ENCODE results near the gene CYP2E1. TPM values are rescaled to one million over a fixed set of nuclear protein-coding genes. Genes with fewer than 3 reads are reported as not detected.
A peak's percentile ranks its signal among the peaks of the same experiment; 100 is the strongest.
"Not testable (repeated sequence)": the region's sequence is repeated elsewhere in the genome, so short reads cannot be mapped to it uniquely, and the experiment has no call there.

Gene CYP2E1
- total RNA-seq, 1 donor from 2014 or later = 1.0 TPM

GRCh38 chr10:133500897-133501296, 26.3 kb upstream of the CYP2E1 start:
- H3K9me3 ChIP-seq (ENCODE audit: control insufficient read depth in 3 of 3, low read length in 3 of 3); H3K4me1 ChIP-seq (ENCODE audit: control insufficient read depth in 3 of 3, insufficient read depth in 3 of 3, low read length in 3 of 3); H3K9ac ChIP-seq (ENCODE audit: low read depth in 1 of 3, low read length in 3 of 3); H3K27ac ChIP-seq (ENCODE audit: low read depth, low read length); H3K27me3 ChIP-seq (ENCODE audit: control insufficient read depth in 3 of 3, insufficient read depth in 3 of 3, low read length in 3 of 3); H3K4me3 ChIP-seq (ENCODE audit: low read length in 3 of 3): not testable (repeated sequence)
- peaks cover 0 to 13% (median 3%) of the 10 kb centered on the region in 3 donors for H3K36me3 ChIP-seq (ENCODE audit: control insufficient read depth in 3 of 3, insufficient read depth in 3 of 3, low read length in 3 of 3)

GRCh38 chr10:133509700-133510099, 17.5 kb upstream of the CYP2E1 start:
- H3K4me3 ChIP-seq (ENCODE audit: low read length in 3 of 3) = no peak overlapping the region
- H3K27me3 ChIP-seq (ENCODE audit: control insufficient read depth in 3 of 3, insufficient read depth in 3 of 3, low read length in 3 of 3) = no peaks in the 10 kb centered on the region
- H3K9me3 ChIP-seq (ENCODE audit: control insufficient read depth in 3 of 3, low read length in 3 of 3) = peaks cover 0 to 3% (median 0%) of the 10 kb centered on the region in 3 donors
- H3K36me3 ChIP-seq (ENCODE audit: control insufficient read depth in 3 of 3, insufficient read depth in 3 of 3, low read length in 3 of 3) = peaks cover 0 to 3% (median 2%) of the 10 kb centered on the region in 3 donors
- no peak overlapping the region for H3K9ac ChIP-seq (ENCODE audit: low read depth in 1 of 3, low read length in 3 of 3)
- no peak overlapping the region for H3K27ac ChIP-seq (ENCODE audit: low read depth, low read length)
- no peaks in the 10 kb centered on the region for H3K4me1 ChIP-seq (ENCODE audit: control insufficient read depth in 3 of 3, insufficient read depth in 3 of 3, low read length in 3 of 3)

- Histone ChIP-seq H3K4me3 (ENCODE audit: low read length in 3 of 3) (no peak overlapping the region), H3K27ac (ENCODE audit: low read depth, low read length) (no peak overlapping the region), H3K36me3 (ENCODE audit: control insufficient read depth in 3 of 3, insufficient read depth in 3 of 3, low read length in 3 of 3) (peaks cover 0 to 3% (median 2%) of the 10 kb centered on the region in 3 donors), H3K9ac (ENCODE audit: low read depth in 1 of 3, low read length in 3 of 3) (no peak overlapping the region), H3K4me1 (ENCODE audit: control insufficient read depth in 3 of 3, insufficient read depth in 3 of 3, low read length in 3 of 3) (no peaks in the 10 kb centered on the region), H3K9me3 (ENCODE audit: control insufficient read depth in 3 of 3, low read length in 3 of 3) (peaks cover 0 to 3% (median 0%) of the 10 kb centered on the region in 3 donors), H3K27me3 (ENCODE audit: control insufficient read depth in 3 of 3, insufficient read depth in 3 of 3, low read length in 3 of 3) (no peaks in the 10 kb centered on the region)
Measured at GRCh38 chr10:133511408-133511807, 15.8 kb upstream of the CYP2E1 start.

- Histone ChIP-seq H3K4me3 (ENCODE audit: low read length in 3 of 3) (no peak overlapping the region), H3K27me3 (ENCODE audit: control insufficient read depth in 3 of 3, insufficient read depth in 3 of 3, low read length in 3 of 3) (no peaks in the 10 kb centered on the region), H3K36me3 (ENCODE audit: control insufficient read depth in 3 of 3, insufficient read depth in 3 of 3, low read length in 3 of 3) (peaks cover 0 to 3% (median 1%) of the 10 kb centered on the region in 3 donors), H3K9ac (ENCODE audit: low read depth in 1 of 3, low read length in 3 of 3) (no peak overlapping the region), H3K27ac (ENCODE audit: low read depth, low read length) (no peak overlapping the region), H3K9me3 (ENCODE audit: control insufficient read depth in 3 of 3, low read length in 3 of 3) (peaks cover 0 to 3% (median 2%) of the 10 kb centered on the region in 3 donors), H3K4me1 (ENCODE audit: control insufficient read depth in 3 of 3, insufficient read depth in 3 of 3, low read length in 3 of 3) (no peaks in the 10 kb centered on the region)
Measured at GRCh38 chr10:133511907-133512528, 15.1 kb upstream of the CYP2E1 start.

DNA sequence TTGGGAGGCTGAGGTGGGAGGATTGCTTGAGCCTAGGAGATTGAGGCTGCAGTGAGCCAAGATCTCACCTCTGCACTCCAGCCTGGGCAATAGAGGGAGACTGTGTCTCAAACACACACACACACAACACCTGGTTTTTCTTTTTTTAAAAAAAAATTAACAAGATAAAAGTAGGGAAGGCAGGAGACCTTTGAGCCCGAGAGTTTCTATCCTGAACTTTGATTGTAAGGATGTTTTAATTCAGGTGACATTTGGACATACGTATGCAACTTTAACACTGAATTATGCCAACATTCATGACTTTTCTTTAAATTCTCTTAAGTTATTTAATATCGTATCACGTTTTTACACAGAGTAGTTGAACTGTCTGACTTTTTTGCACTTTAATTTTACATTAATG, 11.7 kb upstream of the CYP2E1 start:
- peaks cover 0 to under 1% (median 0%) of the 10 kb centered on the region in 3 donors for H3K36me3 ChIP-seq (ENCODE audit: control insufficient read depth in 3 of 3, insufficient read depth in 3 of 3, low read length in 3 of 3)
- H3K27ac ChIP-seq (ENCODE audit: low read depth, low read length) = no peak overlapping the region
- no peaks in the 10 kb centered on the region for H3K27me3 ChIP-seq (ENCODE audit: control insufficient read depth in 3 of 3, insufficient read depth in 3 of 3, low read length in 3 of 3)
- peaks cover 0 to 5% (median 3%) of the 10 kb centered on the region in 3 donors for H3K9me3 ChIP-seq (ENCODE audit: control insufficient read depth in 3 of 3, low read length in 3 of 3)
- no peak overlapping the region for H3K9ac ChIP-seq (ENCODE audit: low read depth in 1 of 3, low read length in 3 of 3)
- H3K4me3 ChIP-seq (ENCODE audit: low read length in 3 of 3) = no peak overlapping the region
- peaks cover 0 to 7% (median 3%) of the 10 kb centered on the region in 3 donors for H3K4me1 ChIP-seq (ENCODE audit: control insufficient read depth in 3 of 3, insufficient read depth in 3 of 3, low read length in 3 of 3)

DNA sequence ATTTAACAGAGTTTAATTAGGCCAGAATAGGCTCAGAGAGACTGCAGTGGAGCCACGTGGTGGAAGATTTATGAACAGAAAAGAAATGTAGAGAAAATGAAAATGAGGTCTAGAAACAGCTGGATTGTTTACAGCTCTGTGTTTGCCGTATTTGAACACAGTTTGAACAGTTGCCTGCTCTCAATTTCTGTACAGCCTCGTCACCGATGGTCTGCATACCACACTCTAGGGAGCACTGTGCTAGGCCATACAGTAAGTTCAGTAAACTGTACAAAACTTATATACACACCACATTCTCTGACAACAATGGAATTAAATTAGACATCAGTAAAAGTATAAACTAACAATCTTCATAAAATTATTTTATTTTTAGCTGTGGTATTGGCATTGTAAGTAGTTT, 11.1 kb upstream of the CYP2E1 start:
- H3K27ac ChIP-seq (ENCODE audit: low read depth, low read length) = no peak overlapping the region
- H3K4me1 ChIP-seq (ENCODE audit: control insufficient read depth in 3 of 3, insufficient read depth in 3 of 3, low read length in 3 of 3) = peaks cover 0 to 10% (median 3%) of the 10 kb centered on the region in 3 donors
- H3K9me3 ChIP-seq (ENCODE audit: control insufficient read depth in 3 of 3, low read length in 3 of 3) = peaks cover 0 to 5% (median under 1%) of the 10 kb centered on the region in 3 donors
- no peak overlapping the region for H3K9ac ChIP-seq (ENCODE audit: low read depth in 1 of 3, low read length in 3 of 3)
- H3K4me3 ChIP-seq (ENCODE audit: low read length in 3 of 3) = no peak overlapping the region
- H3K36me3 ChIP-seq (ENCODE audit: control insufficient read depth in 3 of 3, insufficient read depth in 3 of 3, low read length in 3 of 3) = no peaks in the 10 kb centered on the region
- H3K27me3 ChIP-seq (ENCODE audit: control insufficient read depth in 3 of 3, insufficient read depth in 3 of 3, low read length in 3 of 3) = no peaks in the 10 kb centered on the region

DNA sequence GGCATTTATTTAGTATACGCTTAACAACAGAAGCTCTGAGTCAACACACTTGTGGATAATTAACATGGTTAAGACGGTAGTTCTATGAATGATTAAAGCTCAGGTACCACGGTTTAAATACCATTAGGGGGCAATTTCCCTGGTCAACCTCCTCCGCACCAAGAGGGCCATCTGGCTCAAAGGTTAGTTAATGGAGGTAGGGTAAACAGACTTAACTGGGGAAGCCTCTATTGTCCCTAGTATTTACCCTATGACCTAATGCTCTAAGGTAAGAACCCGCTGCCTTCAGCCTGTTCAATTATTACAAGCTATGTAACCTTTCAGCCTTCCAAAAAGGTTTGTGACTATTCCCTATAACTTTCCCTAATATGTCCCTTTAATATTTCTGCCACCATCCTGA, 8.6 kb upstream of the CYP2E1 start:
- not testable (repeated sequence) for H3K27ac ChIP-seq (ENCODE audit: low read depth, low read length); H3K27me3 ChIP-seq (ENCODE audit: control insufficient read depth in 3 of 3, insufficient read depth in 3 of 3, low read length in 3 of 3); H3K4me3 ChIP-seq (ENCODE audit: low read length in 3 of 3); H3K36me3 ChIP-seq (ENCODE audit: control insufficient read depth in 3 of 3, insufficient read depth in 3 of 3, low read length in 3 of 3); H3K9me3 ChIP-seq (ENCODE audit: control insufficient read depth in 3 of 3, low read length in 3 of 3); H3K4me1 ChIP-seq (ENCODE audit: control insufficient read depth in 3 of 3, insufficient read depth in 3 of 3, low read length in 3 of 3); H3K9ac ChIP-seq (ENCODE audit: low read depth in 1 of 3, low read length in 3 of 3)

- peak overlapping the region; percentile 27 to 63 (median 44) for H3K9ac ChIP-seq (ENCODE audit: low read depth in 1 of 3, low read length in 3 of 3)
- no peak overlapping the region for H3K27ac ChIP-seq (ENCODE audit: low read depth, low read length)
Measured at GRCh38 chr10:133520193-133520738, 6.9 kb upstream of the CYP2E1 start.

GRCh38 chr10:133523631-133524203, 3.4 kb upstream of the CYP2E1 start:
- no peaks in the 10 kb centered on the region for H3K36me3 ChIP-seq (ENCODE audit: control insufficient read depth in 3 of 3, insufficient read depth in 3 of 3, low read length in 3 of 3)
- peaks cover 21 to 27% (median 22%) of the 10 kb centered on the region in 3 donors for H3K27me3 ChIP-seq (ENCODE audit: control insufficient read depth in 3 of 3, insufficient read depth in 3 of 3, low read length in 3 of 3)
- H3K4me3 ChIP-seq (ENCODE audit: low read length in 3 of 3) = no peak overlapping the region
- no peak overlapping the region for H3K27ac ChIP-seq (ENCODE audit: low read depth, low read length)
- H3K9ac ChIP-seq (ENCODE audit: low read depth in 1 of 3, low read length in 3 of 3) = no peak overlapping the region
- H3K9me3 ChIP-seq (ENCODE audit: control insufficient read depth in 3 of 3, low read length in 3 of 3) = peaks cover 0 to 4% (median 0%) of the 10 kb centered on the region in 3 donors
- H3K4me1 ChIP-seq (ENCODE audit: control insufficient read depth in 3 of 3, insufficient read depth in 3 of 3, low read length in 3 of 3) = peaks cover 11 to 15% (median 14%) of the 10 kb centered on the region in 3 donors

More at GRCh38 chr10:133520193-133520738, 6.9 kb upstream of the CYP2E1 start:
- Histone ChIP-seq H3K36me3 (ENCODE audit: control insufficient read depth in 3 of 3, insufficient read depth in 3 of 3, low read length in 3 of 3) (no peaks in the 10 kb centered on the region), H3K27me3 (ENCODE audit: control insufficient read depth in 3 of 3, insufficient read depth in 3 of 3, low read length in 3 of 3) (no peaks in the 10 kb centered on the region), H3K9me3 (ENCODE audit: control insufficient read depth in 3 of 3, low read length in 3 of 3) (peaks cover 0 to 5% (median 4%) of the 10 kb centered on the region in 3 donors), H3K4me3 (ENCODE audit: low read length in 3 of 3) (peak overlapping the region; percentile 66 to 74 (median 70)), H3K4me1 (ENCODE audit: control insufficient read depth in 3 of 3, insufficient read depth in 3 of 3, low read length in 3 of 3) (peaks cover 0 to 10% (median 3%) of the 10 kb centered on the region in 3 donors)

DNA sequence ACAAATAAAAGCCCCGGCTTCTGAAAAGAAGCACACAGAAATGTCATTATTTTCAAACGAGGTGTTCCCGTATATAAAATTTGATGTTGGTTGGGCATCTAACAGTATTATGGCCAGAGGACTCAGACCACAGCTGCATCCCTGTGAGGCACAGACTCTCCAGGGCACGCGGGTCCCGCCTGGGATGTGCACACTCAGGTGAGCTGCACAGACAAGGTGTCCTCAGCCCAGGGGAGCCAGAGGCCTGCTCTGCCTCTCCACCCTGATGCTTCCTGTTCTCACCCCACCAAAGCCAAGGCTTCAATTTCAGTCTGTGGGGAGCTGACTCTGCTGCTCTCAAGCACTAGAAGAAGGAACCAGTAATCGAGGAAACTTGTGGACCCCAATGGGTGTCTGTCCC, 1.7 kb upstream of the CYP2E1 start:
- H3K9ac ChIP-seq (ENCODE audit: low read depth in 1 of 3, low read length in 3 of 3) = no peak overlapping the region
- H3K27ac ChIP-seq (ENCODE audit: low read depth, low read length) = no peak overlapping the region
- peaks cover 17 to 18% (median 17%) of the 10 kb centered on the region in 3 donors for H3K4me1 ChIP-seq (ENCODE audit: control insufficient read depth in 3 of 3, insufficient read depth in 3 of 3, low read length in 3 of 3)
- H3K36me3 ChIP-seq (ENCODE audit: control insufficient read depth in 3 of 3, insufficient read depth in 3 of 3, low read length in 3 of 3) = no peaks in the 10 kb centered on the region
- no peak overlapping the region for H3K4me3 ChIP-seq (ENCODE audit: low read length in 3 of 3)
- H3K9me3 ChIP-seq (ENCODE audit: control insufficient read depth in 3 of 3, low read length in 3 of 3) = peaks cover 0 to 4% (median 0%) of the 10 kb centered on the region in 3 donors
- peaks cover 37 to 44% (median 39%) of the 10 kb centered on the region in 3 donors for H3K27me3 ChIP-seq (ENCODE audit: control insufficient read depth in 3 of 3, insufficient read depth in 3 of 3, low read length in 3 of 3)
